ENCODE results near the gene CCR3.

CCR3 gene

GRCh38 chr3:46298871-46299607, 56.8 kb downstream of the CCR3 start:
- no peak for DNase-seq (ENCODE audit: low read depth)

GRCh38 chr3:46299608-46300460, 57.6 kb downstream of the CCR3 start:
- DNase-seq (ENCODE audit: low read depth), result no peak

- no peak for DNase-seq (ENCODE audit: low read depth)
These were observed 58.2 kb downstream of the CCR3 start for GRCh38 chr3:46300461-46300789.

- no peak for DNase-seq (ENCODE audit: low read depth)
These were observed 59.0 kb downstream of the CCR3 start for GRCh38 chr3:46301122-46301835.

GRCh38 chr3:46303240-46303639, 61.0 kb downstream of the CCR3 start:
- DNase-seq (ENCODE audit: low read depth), result no peak

- no peak for DNase-seq (ENCODE audit: low read depth)
These were observed 62.5 kb downstream of the CCR3 start for GRCh38 chr3:46304739-46305138.

GRCh38 chr3:46312991-46313390, 70.7 kb downstream of the CCR3 start:
- DNase-seq (ENCODE audit: low read depth), result no peak

- no peak for DNase-seq (ENCODE audit: low read depth)
These were observed 72.3 kb downstream of the CCR3 start for GRCh38 chr3:46314517-46314916.

- DNase-seq (ENCODE audit: low read depth), result no peak
These were observed 73.9 kb downstream of the CCR3 start for GRCh38 chr3:46316206-46316605.
